H9 (cell line): ENCODE measurements around the gene RFX4. TPM values are rescaled to one million over a fixed set of nuclear protein-coding genes. Genes with fewer than 3 reads are reported as not detected.

Source experiments
- DNase-seq: peaks from one replicate; pipeline ENCODE4 v3.0.0-alpha.2; 2017
- H2AFZ ChIP-seq: one replicate; pipeline ENCODE4 v1.6.1; 2013; ENCODE audit warnings: mild to moderate bottlenecking, low read length, control low read depth, moderate library complexity
- H2AK5ac ChIP-seq: 2 replicates; pipeline ENCODE4 v1.6.1; 2013; ENCODE audit warnings: low read length, control low read depth, mixed read lengths; ENCODE audit not compliant: insufficient read length
- H2BK120ac ChIP-seq: one replicate; pipeline ENCODE4 v1.6.1; 2013; ENCODE audit warnings: low read depth, mild to moderate bottlenecking, low read length, control low read depth, inconsistent platforms; ENCODE audit not compliant: poor library complexity, severe bottlenecking
- H2BK12ac ChIP-seq: 2 replicates; pipeline ENCODE4 v1.6.1; 2013; ENCODE audit warnings: low read length, control low read depth, mixed read lengths, low read depth; ENCODE audit not compliant: insufficient read length
- H2BK15ac ChIP-seq: 2 replicates; pipeline ENCODE4 v1.6.1; 2013; ENCODE audit warnings: low read depth, low read length, control low read depth
- H2BK20ac ChIP-seq: one replicate; pipeline ENCODE4 v1.6.1; 2013; ENCODE audit warnings: low read depth, mild to moderate bottlenecking, low read length, control low read depth, inconsistent platforms; ENCODE audit not compliant: poor library complexity, severe bottlenecking
- H2BK5ac ChIP-seq: 2 replicates; pipeline ENCODE4 v1.6.1; 2013; ENCODE audit warnings: low read length, control low read depth, mixed read lengths; ENCODE audit not compliant: insufficient read length
- H3K14ac ChIP-seq: 2 replicates; pipeline ENCODE4 v1.6.1; 2013; ENCODE audit warnings: low read length, control low read depth; ENCODE audit not compliant: insufficient read depth
- H3K18ac ChIP-seq: 2 replicates; pipeline ENCODE4 v1.6.1; 2013; ENCODE audit warnings: low read depth, mild to moderate bottlenecking, mixed read lengths, low read length, control low read depth; ENCODE audit not compliant: insufficient read length
- H3K23ac ChIP-seq: 2 replicates; pipeline ENCODE4 v1.6.1; 2013; ENCODE audit warnings: low read length, control low read depth, mixed read lengths, low read depth; ENCODE audit not compliant: insufficient read length
- H3K23me2 ChIP-seq: 2 replicates; pipeline ENCODE4 v1.6.1; 2013; ENCODE audit warnings: low read depth, mild to moderate bottlenecking, mixed read lengths, low read length, control low read depth; ENCODE audit not compliant: insufficient read length, poor library complexity, severe bottlenecking
- H3K27ac ChIP-seq: 2 replicates; pipeline ENCODE4 v1.5.1; 2013; ENCODE audit warnings: low read length, control low read depth, mixed read lengths, low read depth; ENCODE audit not compliant: insufficient read length
- H3K27me3 ChIP-seq: 2 replicates; pipeline ENCODE4 v1.6.1; 2013; ENCODE audit warnings: low read length, control low read depth, inconsistent platforms; ENCODE audit not compliant: insufficient read depth
- H3K4ac ChIP-seq: 2 replicates; pipeline ENCODE4 v1.6.1; 2013; ENCODE audit warnings: low read depth, mild to moderate bottlenecking, control low read depth, inconsistent platforms, low read length, moderate library complexity
- H3K4me1 ChIP-seq: 2 replicates; pipeline ENCODE4 v1.6.1; 2013; ENCODE audit warnings: low read length, control low read depth, inconsistent platforms; ENCODE audit not compliant: insufficient read depth
- H3K4me2 ChIP-seq: 2 replicates; pipeline ENCODE4 v1.6.1; 2013; ENCODE audit warnings: low read length, control low read depth, mixed read lengths; ENCODE audit not compliant: insufficient read length, insufficient read depth
- H3K56ac ChIP-seq: 2 replicates; pipeline ENCODE4 v1.6.1; 2013; ENCODE audit warnings: low read depth, mild to moderate bottlenecking, mixed read lengths, low read length, control low read depth; ENCODE audit not compliant: insufficient read length
- H3K79me1 ChIP-seq: 2 replicates; pipeline ENCODE4 v1.6.1; 2013; ENCODE audit warnings: low read depth, mild to moderate bottlenecking, moderate library complexity, low read length, control low read depth, inconsistent platforms; ENCODE audit not compliant: insufficient read depth, poor library complexity, severe bottlenecking
- H3K79me2 ChIP-seq: 2 replicates; pipeline ENCODE4 v1.6.1; 2013; ENCODE audit warnings: low read length, control low read depth, inconsistent platforms; ENCODE audit not compliant: insufficient read depth
- H3K9ac ChIP-seq: 2 replicates; pipeline ENCODE4 v1.6.1; 2013; ENCODE audit warnings: low read length, control low read depth, mixed read lengths; ENCODE audit not compliant: insufficient read length; ENCODE audit errors: extremely low read depth
- H3K9me3 ChIP-seq: one replicate; pipeline ENCODE4 v1.6.1; 2013; ENCODE audit warnings: low read depth, low read length, inconsistent platforms; ENCODE audit not compliant: control insufficient read depth
- H3T11ph ChIP-seq: one replicate; pipeline ENCODE4 v1.6.1; 2013; ENCODE audit warnings: mild to moderate bottlenecking, low read length, control low read depth, inconsistent platforms
- H4K20me1 ChIP-seq: one replicate; pipeline ENCODE4 v1.6.1; 2013; ENCODE audit not compliant: control insufficient read depth, insufficient read length, insufficient read depth
- H4K5ac ChIP-seq: 2 replicates; pipeline ENCODE4 v1.6.1; 2013; ENCODE audit warnings: low read depth, mild to moderate bottlenecking, mixed read lengths, low read length, control low read depth; ENCODE audit not compliant: insufficient read length
- H4K8ac ChIP-seq: replicated peaks from 2 replicates; pipeline ENCODE4 v1.6.1; 2013; ENCODE audit warnings: low read length, control low read depth, mixed read lengths, low read depth; ENCODE audit not compliant: insufficient read length
- H4K91ac ChIP-seq: 2 replicates; pipeline ENCODE4 v1.6.1; 2013; ENCODE audit warnings: low read depth, mild to moderate bottlenecking, moderate library complexity, mixed read lengths, low read length, control low read depth; ENCODE audit not compliant: insufficient read length
- H3K27ac Mint-ChIP-seq, 3 experiments: 2 replicates in 2 of 3; 3 replicates in 1 of 3; pipeline ENCODE4 v1.8.0; 2020 to 2021; ENCODE audit warnings: mixed read lengths in 3 of 3, mild to moderate bottlenecking in 1 of 3, moderate library complexity in 1 of 3
- H3K27me3 Mint-ChIP-seq: 2 replicates; pipeline ENCODE4 v1.8.0; 2021; ENCODE audit warnings: low read depth, mild to moderate bottlenecking, moderate library complexity, mixed read lengths
- H3K36me3 Mint-ChIP-seq, 3 experiments: 2 replicates in 2 of 3; 3 replicates in 1 of 3; pipeline ENCODE4 v1.8.0; 2020 to 2021; ENCODE audit warnings: low read depth in 3 of 3, mixed read lengths in 3 of 3; ENCODE audit not compliant: insufficient read depth in 1 of 3
- H3K4me1 Mint-ChIP-seq, 2 experiments: 2 replicates each; pipeline ENCODE4 v1.8.0; 2020; ENCODE audit warnings: mixed read lengths in 2 of 2
- H3K4me3 Mint-ChIP-seq, 2 experiments: 2 replicates in 1 of 2; 3 replicates in 1 of 2; pipeline ENCODE4 v1.8.0; 2020 to 2021; ENCODE audit warnings: mild to moderate bottlenecking in 2 of 2, mixed read lengths in 2 of 2, moderate library complexity in 1 of 2
- H3K9me3 Mint-ChIP-seq, 2 experiments: 2 replicates in 1 of 2; 3 replicates in 1 of 2; pipeline ENCODE4 v1.8.0; 2020; ENCODE audit warnings: mild to moderate bottlenecking in 2 of 2, mixed read lengths in 2 of 2, moderate library complexity in 1 of 2
- CTCF ChIP-seq: fragments of 200-600 bp; sonication (generic); conservative IDR thresholded peaks from 3 replicates; pipeline ENCODE4 v1.8.0; 2021; ENCODE audit warnings: antibody characterized with exemption, mild to moderate bottlenecking
- WGBS: extraction: QIAGEN DNeasy Blood & Tissue Kit; methylation state at CpG from one replicate; pipeline ENCODE4 v1.1.7; 2013; ENCODE audit warnings: missing lambda C conversion rate, low lambda C conversion rate, mixed read lengths; ENCODE audit not compliant: insufficient read length; ENCODE audit errors: extremely low coverage; 5-methylcytosine and 5-hydroxymethylcytosine counted together
- total RNA-seq: library from RNA; stranded (reverse); gene quantifications from 2 replicates; pipeline ENCODE4 v1.2.1, GENCODE V29; 2021

The RFX4 gene
- total RNA-seq, 1 experiment from 2014 or later = 0.57 TPM

GRCh38 chr12:106721915-106722314, 139.1 kb downstream of the RFX4 start:
- H3K14ac ChIP-seq = no peak overlapping the region
- Mint-ChIP-seq H3K27me3 (peaks cover 2% of the 10 kb centered on the region), H3K4me1 (peaks cover 21 to 26% of the 10 kb centered on the region in 2 experiments), H3K27ac (no peak overlapping the region), H3K4me3 (no peak overlapping the region), H3K9me3 (no peaks in the 10 kb centered on the region), H3K36me3 (no peaks in the 10 kb centered on the region; a peak in 2 of 7 replicates)
- H3K23ac ChIP-seq = no peak overlapping the region
- H3K27me3 ChIP-seq = no peaks in the 10 kb centered on the region
- TF ChIP-seq CTCF = no peak
- no peaks in the 10 kb centered on the region for H3K4me1 ChIP-seq
- DNase-seq = no peak
- no peak overlapping the region for H2AK5ac ChIP-seq
- H3K9me3 ChIP-seq = no peaks in the 10 kb centered on the region
- H3K4me2 ChIP-seq = no peak overlapping the region
- no peak overlapping the region for H4K8ac ChIP-seq
- no peaks in the 10 kb centered on the region for H3K23me2 ChIP-seq
- H4K20me1 ChIP-seq = no peaks in the 10 kb centered on the region
- H3K79me2 ChIP-seq = no peaks in the 10 kb centered on the region
- no peak overlapping the region for H2AFZ ChIP-seq
- H3K79me1 ChIP-seq = no peaks in the 10 kb centered on the region
- H3K18ac ChIP-seq = no peak overlapping the region
- H4K91ac ChIP-seq = no peak overlapping the region
- WGBS = no CpG with 5 or more reads among the region's 1 CpG
- H2BK15ac ChIP-seq = no peak overlapping the region
- H3K56ac ChIP-seq = no peak overlapping the region
- H4K5ac ChIP-seq = no peak overlapping the region
- no peak overlapping the region for H3K27ac ChIP-seq
- H2BK12ac ChIP-seq = no peak overlapping the region
- no peak overlapping the region for H2BK120ac ChIP-seq
- H3K4ac ChIP-seq = no peak overlapping the region
- H2BK20ac ChIP-seq = no peak overlapping the region
- H2BK5ac ChIP-seq = no peak overlapping the region
- no peak overlapping the region for H3K9ac ChIP-seq
- no peak overlapping the region for H3T11ph ChIP-seq
